HEK293 (cell line): ENCODE results near the gene IRX6.

ENCODE experiments used
- CTCF ChIA-PET: fragments of 350-600 bp; formaldehyde crosslinking; extraction: SDS; loops from one replicate; lab custom pipeline; 2021; ENCODE audit warnings: antibody characterized with exemption; lab: Yijun Ruan, JAX
- POLR2A ChIA-PET: fragments of 300-600 bp; formaldehyde crosslinking; extraction: SDS; loops from one replicate; lab custom pipeline; 2020; ENCODE audit warnings: antibody characterized with exemption, inconsistent platforms; lab: Yijun Ruan, JAX
- H3K27ac ChIP-seq: fragments of 200-500 bp; sonication (Bioruptor generic); 2 replicates; pipeline ENCODE4 v1.5.1; 2014; ENCODE audit warnings: low read depth, low read length, control low read depth, inconsistent platforms; ENCODE audit errors: extremely low read depth
- H3K36me3 ChIP-seq, 2 experiments: fragments of 200-500 bp in 1 of 2; sonication (Bioruptor generic) in 1 of 2; 1 replicate in 1 of 2; 2 replicates in 1 of 2; pipeline ENCODE4 v1.5.1; 2014 to 2017; ENCODE audit warnings: inconsistent platforms in 2 of 2, low read length in 2 of 2; ENCODE audit not compliant: control insufficient read depth in 2 of 2, insufficient read depth in 1 of 2
- H3K4me1 ChIP-seq: fragments of 200-500 bp; sonication (Bioruptor generic); 2 replicates; pipeline ENCODE4 v1.5.1; 2014; ENCODE audit warnings: mild to moderate bottlenecking, low read length, inconsistent platforms; ENCODE audit not compliant: control insufficient read depth, insufficient read depth
- H3K4me3 ChIP-seq: 2 replicates; pipeline ENCODE4 v1.5.1; 2011; ENCODE audit warnings: low read depth, mild to moderate bottlenecking, control low read depth, low read length, moderate library complexity
- H3K9me3 ChIP-seq: fragments of 200-500 bp; sonication (Bioruptor generic); 2 replicates; pipeline ENCODE4 v1.5.1; 2014; ENCODE audit warnings: low read depth, low read length, inconsistent platforms; ENCODE audit not compliant: control insufficient read depth, insufficient read depth
- BCL11B ChIP-seq: fragments of 450-650 bp; formaldehyde crosslinking; IDR thresholded peaks from 2 replicates; pipeline ENCODE4 v1.5.1; 2016; ENCODE audit warnings: low read depth, missing biosample characterization, missing genetic modification characterization
- HOXA7 ChIP-seq: sonication (generic); formaldehyde crosslinking; IDR thresholded peaks from 2 replicates; pipeline ENCODE4 v1.8.1; 2022; ENCODE audit warnings: missing genetic modification reagents, borderline replicate concordance
- MEIS1 ChIP-seq: sonication (generic); formaldehyde crosslinking; IDR thresholded peaks from 2 replicates; pipeline ENCODE4 v1.8.1; 2022; ENCODE audit warnings: missing genetic modification reagents, mild to moderate bottlenecking, borderline replicate concordance
- RBAK ChIP-seq: fragments of 450-650 bp; formaldehyde crosslinking; IDR thresholded peaks from 2 replicates; pipeline ENCODE4 v1.5.1; 2016; ENCODE audit warnings: missing biosample characterization, missing genetic modification characterization
- SCRT1 ChIP-seq: fragments of 450-650 bp; formaldehyde crosslinking; IDR thresholded peaks from 2 replicates; pipeline ENCODE4 v1.5.1; 2016; ENCODE audit warnings: missing biosample characterization, missing genetic modification characterization, borderline replicate concordance
- SP7 ChIP-seq: fragments of 450-650 bp; formaldehyde crosslinking; IDR thresholded peaks from 2 replicates; pipeline ENCODE4 v1.5.1; 2016; ENCODE audit warnings: missing biosample characterization, missing genetic modification characterization
- ZNF174 ChIP-seq: fragments of 450-650 bp; formaldehyde crosslinking; IDR thresholded peaks from 2 replicates; pipeline ENCODE4 v1.5.0; 2017; ENCODE audit warnings: missing biosample characterization, mild to moderate bottlenecking, missing genetic modification characterization
- ZNF175 ChIP-seq: fragments of 450-650 bp; formaldehyde crosslinking; IDR thresholded peaks from 2 replicates; pipeline ENCODE4 v1.5.1; 2016; ENCODE audit warnings: missing biosample characterization, missing genetic modification characterization
- ZNF19 ChIP-seq: fragments of 450-650 bp; formaldehyde crosslinking; IDR thresholded peaks from 2 replicates; pipeline ENCODE4; 2016; ENCODE audit warnings: missing biosample characterization, missing genetic modification characterization, low read depth
- ZNF23 ChIP-seq: fragments of 450-650 bp; formaldehyde crosslinking; IDR thresholded peaks from 2 replicates; pipeline ENCODE4 v1.5.1; 2016; ENCODE audit warnings: missing biosample characterization, missing genetic modification characterization, borderline replicate concordance
- ZNF248 ChIP-seq: fragments of 450-650 bp; formaldehyde crosslinking; IDR thresholded peaks from 2 replicates; pipeline ENCODE4 v1.5.1; 2017; ENCODE audit warnings: missing biosample characterization, missing genetic modification characterization
- ZNF280C ChIP-seq: fragments of 450-650 bp; formaldehyde crosslinking; IDR thresholded peaks from 2 replicates; pipeline ENCODE4 v1.5.1; 2016; ENCODE audit warnings: missing biosample characterization, missing genetic modification characterization
- ZNF302 ChIP-seq: fragments of 450-650 bp; formaldehyde crosslinking; IDR thresholded peaks from 2 replicates; pipeline ENCODE4 v1.5.1; 2016; ENCODE audit warnings: missing biosample characterization, missing genetic modification characterization, low read depth
- ZNF311 ChIP-seq: fragments of 450-650 bp; formaldehyde crosslinking; IDR thresholded peaks from 2 replicates; pipeline ENCODE4 v1.5.1; 2017; ENCODE audit warnings: missing biosample characterization, missing genetic modification characterization, borderline replicate concordance
- ZNF350 ChIP-seq: fragments of 450-650 bp; formaldehyde crosslinking; IDR thresholded peaks from 2 replicates; pipeline ENCODE4 v1.5.0; 2017; ENCODE audit warnings: missing biosample characterization, mild to moderate bottlenecking, missing genetic modification characterization
- ZNF398 ChIP-seq: fragments of 450-650 bp; formaldehyde crosslinking; IDR thresholded peaks from 2 replicates; pipeline ENCODE4 v1.5.1; 2017; ENCODE audit warnings: missing biosample characterization, missing genetic modification characterization
- ZNF449 ChIP-seq: fragments of 450-650 bp; formaldehyde crosslinking; IDR thresholded peaks from 2 replicates; pipeline ENCODE4 v1.5.1; 2017; ENCODE audit warnings: missing biosample characterization, mild to moderate bottlenecking, missing genetic modification characterization, moderate library complexity
- ZNF548 ChIP-seq: fragments of 450-650 bp; formaldehyde crosslinking; IDR thresholded peaks from 2 replicates; pipeline ENCODE4 v1.5.1; 2016; ENCODE audit warnings: missing biosample characterization, missing genetic modification characterization
- ZNF549 ChIP-seq: fragments of 450-650 bp; IDR thresholded peaks from 2 replicates; pipeline ENCODE4 v1.5.1; 2018; ENCODE audit warnings: missing biosample characterization, missing genetic modification characterization, mild to moderate bottlenecking, inconsistent platforms, moderate library complexity
- ZNF660 ChIP-seq: fragments of 450-650 bp; IDR thresholded peaks from 2 replicates; pipeline ENCODE4 v1.5.1; 2018; ENCODE audit warnings: missing biosample characterization, mild to moderate bottlenecking, missing genetic modification characterization
- ZNF768 ChIP-seq: fragments of 450-650 bp; formaldehyde crosslinking; IDR thresholded peaks from 2 replicates; pipeline ENCODE4 v1.5.1; 2018; ENCODE audit warnings: missing biosample characterization, mild to moderate bottlenecking, missing genetic modification characterization
- ZSCAN30 ChIP-seq: fragments of 450-650 bp; IDR thresholded peaks from 2 replicates; pipeline ENCODE4 v1.5.1; 2018; ENCODE audit warnings: missing biosample characterization, mild to moderate bottlenecking, missing genetic modification characterization, moderate library complexity
- TF ChIP-seq, protein P1 (sequence below): fragments of 450-650 bp; formaldehyde crosslinking; optimal IDR thresholded peaks from 2 replicates; pipeline ENCODE3; 2016; ENCODE audit warnings: missing biosample characterization, mild to moderate bottlenecking, missing genetic modification characterization
- TF ChIP-seq, protein P2 (sequence below): fragments of 450-650 bp; formaldehyde crosslinking; IDR thresholded peaks from 2 replicates; pipeline ENCODE4 v1.5.1; 2016; ENCODE audit warnings: missing biosample characterization, missing genetic modification characterization

The IRX6 gene

GRCh38 chr16:55331648-55332185 lies 7.7 kb downstream of the IRX6 start (continued):
- TF ChIP-seq, protein P1, sequence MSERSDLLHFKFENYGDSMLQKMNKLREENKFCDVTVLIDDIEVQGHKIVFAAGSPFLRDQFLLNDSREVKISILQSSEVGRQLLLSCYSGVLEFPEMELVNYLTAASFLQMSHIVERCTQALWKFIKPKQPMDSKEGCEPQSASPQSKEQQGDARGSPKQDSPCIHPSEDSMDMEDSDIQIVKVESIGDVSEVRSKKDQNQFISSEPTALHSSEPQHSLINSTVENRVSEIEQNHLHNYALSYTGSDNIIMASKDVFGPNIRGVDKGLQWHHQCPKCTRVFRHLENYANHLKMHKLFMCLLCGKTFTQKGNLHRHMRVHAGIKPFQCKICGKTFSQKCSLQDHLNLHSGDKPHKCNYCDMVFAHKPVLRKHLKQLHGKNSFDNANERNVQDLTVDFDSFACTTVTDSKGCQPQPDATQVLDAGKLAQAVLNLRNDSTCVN (tag by site-specific recombination) = no peak
- TF ChIP-seq ZNF398 (tag by site-specific recombination) (no peak), ZNF19 (no peak), ZSCAN30 (tag by site-specific recombination) (no peak), MEIS1 (CRISPR knock-in tag) (no peak), ZNF449 (tag by site-specific recombination) (no peak)

GRCh38 chr16:55333684-55334083 lies 9.7 kb downstream of the IRX6 start:
- Histone ChIP-seq H3K4me3 (no peak overlapping the region), H3K27ac (no peak overlapping the region)
- TF ChIP-seq ZNF23 (tag by site-specific recombination) (no peak), ZNF302 (tag by site-specific recombination) (no peak), ZNF248 (no peak), ZNF768 (peak; percentile 52; the same call in 1 of the 2 replicates), ZNF350 (tag by site-specific recombination) (no peak), ZNF549 (tag by site-specific recombination) (no peak), HOXA7 (CRISPR knock-in tag) (no peak), BCL11B (tag by site-specific recombination) (no peak), ZNF548 (tag by site-specific recombination) (no peak), ZNF311 (tag by site-specific recombination) (no peak), ZNF174 (tag by site-specific recombination) (no peak), ZNF280C (no peak), ZNF660 (tag by site-specific recombination) (0 out of 2 replicates have a peak, but pooled peaks have one; percentile 34), ZNF398 (tag by site-specific recombination) (peak; percentile 16; the same call in 1 of the 2 replicates), SCRT1 (tag by site-specific recombination) (no peak), RBAK (tag by site-specific recombination) (no peak), ZNF175 (tag by site-specific recombination) (no peak), SP7 (tag by site-specific recombination) (0 out of 2 replicates have a peak, but pooled peaks have one; percentile 26)
- TF ChIP-seq, protein P2, sequence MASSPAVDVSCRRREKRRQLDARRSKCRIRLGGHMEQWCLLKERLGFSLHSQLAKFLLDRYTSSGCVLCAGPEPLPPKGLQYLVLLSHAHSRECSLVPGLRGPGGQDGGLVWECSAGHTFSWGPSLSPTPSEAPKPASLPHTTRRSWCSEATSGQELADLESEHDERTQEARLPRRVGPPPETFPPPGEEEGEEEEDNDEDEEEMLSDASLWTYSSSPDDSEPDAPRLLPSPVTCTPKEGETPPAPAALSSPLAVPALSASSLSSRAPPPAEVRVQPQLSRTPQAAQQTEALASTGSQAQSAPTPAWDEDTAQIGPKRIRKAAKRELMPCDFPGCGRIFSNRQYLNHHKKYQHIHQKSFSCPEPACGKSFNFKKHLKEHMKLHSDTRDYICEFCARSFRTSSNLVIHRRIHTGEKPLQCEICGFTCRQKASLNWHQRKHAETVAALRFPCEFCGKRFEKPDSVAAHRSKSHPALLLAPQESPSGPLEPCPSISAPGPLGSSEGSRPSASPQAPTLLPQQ (tag by site-specific recombination) = 0 out of 2 replicates have a peak, but pooled peaks have one; percentile 15
- TF ChIP-seq, all 188 proteins: peak for 5
- Histone ChIP-seq H3K9me3 (no peaks in the 10 kb centered on the region), H3K4me1 (no peaks in the 10 kb centered on the region), H3K36me3 (no peaks in the 10 kb centered on the region)
- ChIA-PET CTCF (interaction anchor here (0.6 to 1.1 kb wide), 2 partner anchors 10 to 506 kb away, joined by 4 to 6 read pairs; partner anchors contain the start of gene IRX6), POLR2A (no interaction called here)
